GM23248 (cell line): ENCODE data around the gene CHST13. TPM values are rescaled to one million over a fixed set of nuclear protein-coding genes. Genes with fewer than 3 reads are reported as not detected.

ENCODE experiments used
- DNase-seq: peaks from one replicate; pipeline ENCODE4 v3.0.0-alpha.2; 2015
- H2AFZ ChIP-seq: fragments of 200-600 bp; sonication (generic); 2 replicates; pipeline ENCODE4 v1.6.1; 2016; ENCODE audit warnings: antibody characterized with exemption
- H3F3A ChIP-seq: fragments of 200-600 bp; sonication (generic); 2 replicates; pipeline ENCODE4 v1.6.1; 2016; ENCODE audit warnings: mild to moderate bottlenecking, antibody characterized with exemption, mixed run types; ENCODE audit not compliant: insufficient read depth
- H3K27ac ChIP-seq: fragments of 200-600 bp; sonication (generic); 2 replicates; pipeline ENCODE4 v1.5.1; 2016; ENCODE audit warnings: mild to moderate bottlenecking
- H3K27me3 ChIP-seq: fragments of 200-600 bp; sonication (generic); replicated peaks from 2 replicates; pipeline ENCODE4 v1.6.1; 2016; ENCODE audit warnings: mild to moderate bottlenecking; ENCODE audit not compliant: insufficient read depth
- H3K36me3 ChIP-seq: fragments of 200-600 bp; sonication (generic); 2 replicates; pipeline ENCODE4 v1.6.1; 2016; ENCODE audit warnings: low read depth, mild to moderate bottlenecking
- H3K4me1 ChIP-seq: fragments of 200-600 bp; sonication (generic); 2 replicates; pipeline ENCODE4 v1.6.1; 2016; ENCODE audit warnings: mild to moderate bottlenecking; ENCODE audit not compliant: insufficient read depth
- H3K4me2 ChIP-seq: fragments of 200-600 bp; sonication (generic); one replicate; pipeline ENCODE4 v1.6.1; 2016; ENCODE audit warnings: mild to moderate bottlenecking; ENCODE audit not compliant: unreplicated experiment
- H3K4me3 ChIP-seq: fragments of 200-600 bp; sonication (generic); 2 replicates; pipeline ENCODE4 v1.5.1; 2016; ENCODE audit warnings: mild to moderate bottlenecking
- H3K79me2 ChIP-seq: fragments of 200-600 bp; sonication (generic); 2 replicates; pipeline ENCODE4 v1.6.1; 2016; ENCODE audit warnings: mild to moderate bottlenecking; ENCODE audit not compliant: insufficient read depth
- H3K9ac ChIP-seq: fragments of 200-600 bp; sonication (generic); 2 replicates; pipeline ENCODE4 v1.6.1; 2016; ENCODE audit warnings: mild to moderate bottlenecking
- H3K9me2 ChIP-seq: fragments of 200-600 bp; sonication (generic); 2 replicates; pipeline ENCODE4 v1.6.1; 2016; ENCODE audit warnings: mixed run types, mild to moderate bottlenecking, moderate library complexity; ENCODE audit not compliant: insufficient read depth
- H3K9me3 ChIP-seq: fragments of 200-600 bp; sonication (generic); one replicate; pipeline ENCODE4 v1.6.1; 2017; ENCODE audit warnings: low read depth
- H4K20me1 ChIP-seq: fragments of 200-600 bp; sonication (generic); 2 replicates; pipeline ENCODE4 v1.6.0; 2016; ENCODE audit not compliant: insufficient read depth
- EZH2 ChIP-seq: fragments of 200-600 bp; sonication (generic); IDR thresholded peaks from 2 replicates; pipeline ENCODE4 v1.6.1; 2018; ENCODE audit warnings: antibody characterized with exemption, mild to moderate bottlenecking; ENCODE audit not compliant: insufficient read depth, poor library complexity, severe bottlenecking
- EZH2phosphoT487 ChIP-seq: fragments of 200-600 bp; sonication (generic); IDR thresholded peaks from 2 replicates; pipeline ENCODE4 v1.6.1; 2018; ENCODE audit warnings: antibody characterized with exemption, moderate library complexity, mild to moderate bottlenecking, low read depth; ENCODE audit not compliant: insufficient read depth
- WGBS, 2 experiments: methylation state at CpG; one replicate each; pipeline ENCODE4 v1.1.6; 2015 to 2017; ENCODE audit warnings: low lambda C conversion rate in 2 of 2, low coverage in 1 of 2; ENCODE audit errors: missing lambda C conversion rate in 2 of 2; 5-methylcytosine and 5-hydroxymethylcytosine counted together
- in situ Hi-C: fragments of 300-500 bp; cut with MboI; formaldehyde crosslinking; loops from 2 replicates; pipeline ENCODE4 v1.15.0; 2020
- polyA plus RNA-seq: library from polyadenylated mRNA; unstranded; fragments of >200 nt; fragmentation: Nextera tagmentation; extraction: Ambion mirVana; gene quantifications from 2 replicates; pipeline ENCODE4 v1.2.1, GENCODE V29; 2016
- total RNA-seq: library from RNA; depleted of rRNA; stranded (reverse); fragments of >200 nt; shearing (Covaris generic); gene quantifications from 2 replicates; pipeline ENCODE4 v1.2.3, GENCODE V29; 2014

CHST13 gene
- total and polyA plus RNA-seq, 2 experiments from 2014 or later, result 0.11 TPM; not detected in 1

GRCh38 chr3:126502656-126503055 is 21.3 kb upstream of the CHST13 start:
- WGBS, 2 experiments, result 60 to 83% methylated on average over 1 of the region's 1 CpG
- Histone ChIP-seq H3F3A (0 out of 2 replicates have a peak, but pooled peaks cover 12% of the 10 kb centered on the region), H3K27me3 (peaks cover 3% of the 10 kb centered on the region; the same call in 1 of the 2 replicates), H3K4me3 (no peak overlapping the region), H3K9me2 (no peaks in the 10 kb centered on the region), H2AFZ (no peak overlapping the region), H3K9ac (no peak overlapping the region), H3K27ac (no peak overlapping the region), H3K4me2 (no peak overlapping the region), H3K36me3 (no peaks in the 10 kb centered on the region), H4K20me1 (no peaks in the 10 kb centered on the region), H3K79me2 (no peaks in the 10 kb centered on the region), H3K9me3 (no peaks in the 10 kb centered on the region), H3K4me1 (no peaks in the 10 kb centered on the region)
- DNase-seq, result no peak
- TF ChIP-seq EZH2phosphoT487, result no peak
- no peak for TF ChIP-seq EZH2
- in situ Hi-C loops, result no loop called here

DNA sequence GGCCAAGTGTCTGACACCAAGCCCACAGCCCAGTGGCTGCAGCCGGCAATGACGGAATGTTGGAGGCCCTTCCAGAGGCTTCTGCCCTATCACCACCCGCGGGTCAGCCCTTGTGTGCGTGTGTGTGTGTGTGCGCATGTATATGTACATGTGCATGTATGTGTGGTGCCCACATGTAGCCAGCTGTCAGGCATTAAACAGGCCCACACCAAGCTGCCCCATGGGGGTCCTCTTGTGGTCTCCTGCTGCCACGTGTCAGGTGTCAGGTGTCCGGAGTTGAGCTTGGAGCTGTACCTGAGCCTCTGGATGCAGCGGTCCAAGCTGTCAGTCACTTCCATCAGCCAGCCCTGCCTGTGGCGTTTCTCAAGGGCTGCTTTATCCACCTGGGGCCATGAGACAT is 20.3 kb upstream of the CHST13 start:
- Histone ChIP-seq H3K4me2 (no peak overlapping the region), H3K9ac (no peak overlapping the region), H3K9me3 (no peaks in the 10 kb centered on the region), H3K9me2 (no peaks in the 10 kb centered on the region), H3K27ac (no peak overlapping the region), H3K79me2 (no peaks in the 10 kb centered on the region), H3F3A (0 out of 2 replicates have a peak, but pooled peaks cover 12% of the 10 kb centered on the region), H4K20me1 (no peaks in the 10 kb centered on the region), H2AFZ (no peak overlapping the region), H3K4me1 (no peaks in the 10 kb centered on the region), H3K36me3 (no peaks in the 10 kb centered on the region), H3K27me3 (peaks cover 3% of the 10 kb centered on the region; the same call in 1 of the 2 replicates), H3K4me3 (no peak overlapping the region)
- no peak for DNase-seq
- 76 to 82% methylated on average over 10 of the region's 10 CpGs for WGBS, 2 experiments
- in situ Hi-C loops, result no loop called here
- no peak for TF ChIP-seq EZH2phosphoT487
- no peak for TF ChIP-seq EZH2

- H3K27me3 ChIP-seq, result peaks cover 3% of the 10 kb centered on the region; the same call in 1 of the 2 replicates
- in situ Hi-C loops, result no loop called here
- 83 to 91% methylated on average over 9 of the region's 9 CpGs for WGBS, 2 experiments
Observed at GRCh38 chr3:126507886-126508285, 16.1 kb upstream of the CHST13 start.

DNA sequence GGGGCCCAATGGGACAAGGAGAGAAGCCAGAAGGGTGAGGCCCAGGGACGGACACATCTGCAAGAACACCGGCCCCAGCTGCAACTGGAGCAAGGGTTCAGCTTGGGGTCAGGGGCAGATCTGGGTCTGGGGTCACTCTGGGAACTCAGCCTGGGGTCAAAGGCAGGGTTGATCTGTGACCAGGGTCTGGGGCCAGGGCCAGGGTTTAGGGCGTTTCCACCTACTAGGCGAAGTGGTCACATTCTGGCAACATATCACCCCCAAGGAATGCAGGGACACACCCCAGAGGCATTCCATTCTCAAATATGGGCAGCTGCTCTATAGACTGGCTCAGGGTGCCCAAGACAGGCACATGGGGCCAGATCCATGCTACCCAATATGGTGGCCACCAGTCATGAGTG is 15.4 kb upstream of the CHST13 start:
- peak; percentile 44 for DNase-seq
- Histone ChIP-seq H3K9me2 (no peaks in the 10 kb centered on the region), H3K4me3 (no peak overlapping the region), H3K9ac (no peak overlapping the region), H3F3A (no peaks in the 10 kb centered on the region), H3K4me1 (0 out of 2 replicates have a peak, but pooled peaks cover 4% of the 10 kb centered on the region), H3K4me2 (no peak overlapping the region), H3K27me3 (peaks cover 3% of the 10 kb centered on the region; the same call in 1 of the 2 replicates), H4K20me1 (no peaks in the 10 kb centered on the region), H3K36me3 (no peaks in the 10 kb centered on the region), H3K27ac (no peak overlapping the region), H3K9me3 (no peaks in the 10 kb centered on the region), H3K79me2 (no peaks in the 10 kb centered on the region), H2AFZ (no peak overlapping the region)
- WGBS, 2 experiments, result 69 to 80% methylated on average over 4 of the region's 4 CpGs
- TF ChIP-seq EZH2phosphoT487 (no peak), EZH2 (no peak)
- in situ Hi-C loops, result no loop called here

More at GRCh38 chr3:126507886-126508285, 16.1 kb upstream of the CHST13 start:
- Histone ChIP-seq H3K4me3 (no peak overlapping the region), H3K4me2 (no peak overlapping the region), H4K20me1 (no peaks in the 10 kb centered on the region), H2AFZ (no peak overlapping the region), H3F3A (0 out of 2 replicates have a peak, but pooled peaks cover 1% of the 10 kb centered on the region), H3K9ac (no peak overlapping the region), H3K27ac (no peak overlapping the region), H3K9me3 (no peaks in the 10 kb centered on the region), H3K9me2 (no peaks in the 10 kb centered on the region), H3K4me1 (0 out of 2 replicates have a peak, but pooled peaks cover 4% of the 10 kb centered on the region), H3K79me2 (no peaks in the 10 kb centered on the region), H3K36me3 (no peaks in the 10 kb centered on the region)
- TF ChIP-seq EZH2 (no peak), EZH2phosphoT487 (no peak)
- DNase-seq, result no peak
